Psoas muscle (tissue), 8 donors: ENCODE measurements around the gene CA9. TPM values are rescaled to one million over a fixed set of nuclear protein-coding genes. Genes with fewer than 3 reads are reported as not detected.

Experiments
- ATAC-seq, 4 donors: fragments of 200-7000 bp; cut with Tn5 transposase; one replicate each; pipeline ENCODE4 v1.9.1; 2020; ENCODE audit warnings: moderate library complexity in 3 of 4, mild to moderate bottlenecking in 2 of 4
- DNase-seq, 2 donors: peaks; one replicate each; pipeline ENCODE4 v3.0.0-alpha.2; 2020
- H3K27ac ChIP-seq: fragments of 200-600 bp; one replicate; pipeline ENCODE4 v1.8.0; 2022
- H3K27me3 ChIP-seq, 3 donors: fragments of 200-600 bp in 1 of 3; one replicate each; pipeline versions ENCODE4 v1.6.1 to v1.8.0; 2013 to 2022; ENCODE audit warnings: low read length in 2 of 3, mild to moderate bottlenecking in 2 of 3, moderate library complexity in 1 of 3; ENCODE audit not compliant: insufficient read depth in 3 of 3
- H3K36me3 ChIP-seq, 2 donors: fragments of 200-600 bp in 1 of 2; one replicate each; pipeline versions ENCODE4 v1.6.1 to v1.8.0; 2013 to 2022; ENCODE audit warnings: low read depth in 1 of 2, mild to moderate bottlenecking in 1 of 2, moderate library complexity in 1 of 2; ENCODE audit not compliant: insufficient read depth in 1 of 2
- H3K4me1 ChIP-seq: fragments of 200-600 bp; one replicate; pipeline ENCODE4 v1.8.0; 2022
- H3K4me3 ChIP-seq: fragments of 200-600 bp; one replicate; pipeline ENCODE4 v1.8.0; 2022; ENCODE audit warnings: mild to moderate bottlenecking
- H3K9me3 ChIP-seq: fragments of 200-600 bp; one replicate; pipeline ENCODE4 v1.8.0; 2022
- WGBS, 3 donors: extraction: QIAGEN DNeasy Blood & Tissue Kit; methylation state at CpG; one replicate each; pipeline versions ENCODE4 v1.1.6 to v1.1.7; 2013; 5-methylcytosine and 5-hydroxymethylcytosine counted together
- intact Hi-C, 2 donors: fragments of 100-400 bp; cut with DNase I; formaldehyde crosslinking; loops; one replicate each; pipeline versions ENCODE4 v1.11.0 to v1.14.2; 2022
- polyA plus RNA-seq, 3 donors: library from polyadenylated mRNA; stranded (reverse); fragments of 200-250 nt; gene quantifications; one replicate each; pipeline ENCODE4 v1.2.3, GENCODE V29; 2013
- total RNA-seq, 4 donors: library from RNA; stranded (reverse); fragmentation: NEBNext Ultra II Directional in 2 of 4; extraction: Animal tissue kit (Norgen Biotek cat#: 25700) in 2 of 4; gene quantifications; one replicate each; pipeline versions ENCODE4 v1.2.1 to v1.2.4, GENCODE V29; 2021 to 2023
- TF ChIP-seq, protein P1 (sequence below): fragments of 200-600 bp; IDR thresholded peaks from one replicate; pipeline ENCODE4 v1.8.0; 2022; ENCODE audit warnings: antibody characterized with exemption
- donor health status: healthy with polysubstance abuse.
- donor health status: DM: no; HTN: no; CAD: no; lungs with moderate emphysema.
- donor health status: Bipolar disorder and iron deficiency.
- donor health status: healthy.
- donor health status: DM: yes; HTN: yes; CAD: no.
- donor health status: DM: no; HTN: no; CAD: no.
- donor health status: DM: no; HTN: no; CAD: no.
- donor health status: DM: yes; HTN: yes; CAD: no.

Gene CA9
- total and polyA plus RNA-seq, 7 donors, result 0.03 to 0.49 (median 0.05) TPM; not detected in 4

DNA sequence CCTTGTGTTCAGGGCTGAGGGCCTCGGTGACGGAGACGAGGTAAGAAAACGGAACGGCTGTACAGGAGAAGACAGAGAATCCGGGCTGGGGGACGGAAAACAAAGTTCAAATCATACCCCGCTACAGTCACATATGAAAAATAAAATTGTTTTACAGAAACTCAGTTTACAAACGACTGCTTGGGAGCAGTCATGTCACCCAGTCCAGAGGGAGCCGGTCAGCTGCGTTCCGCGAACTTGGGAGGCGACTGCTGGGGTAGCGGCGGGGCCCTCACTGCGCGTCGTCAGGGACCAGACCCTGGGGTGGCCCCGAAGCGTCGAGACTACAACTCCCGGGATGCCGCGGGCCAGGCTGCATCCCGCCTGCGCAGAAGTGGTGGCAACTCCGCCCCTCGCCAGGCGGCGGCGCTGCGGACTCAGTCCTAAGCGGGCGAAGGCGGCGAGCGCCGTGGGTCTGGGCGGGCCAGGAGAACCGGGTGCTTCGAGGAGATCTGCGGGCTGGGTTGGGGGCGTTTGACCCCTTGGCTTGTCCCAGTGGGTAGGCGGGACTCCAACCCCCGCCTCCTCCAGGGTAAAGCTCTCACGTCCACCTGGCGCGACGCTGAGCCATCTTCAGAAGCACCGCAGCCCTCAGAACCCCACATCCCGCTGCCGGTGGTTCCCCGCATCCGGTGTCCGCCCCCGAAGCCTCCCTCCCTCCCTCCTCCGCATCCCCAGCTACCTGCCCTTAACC lies 27.0 kb upstream of the CA9 start:
- H3K4me3 ChIP-seq, result peak overlapping the region; percentile 85
- intact Hi-C loops, result loop anchor here in 1 of 2 donors (5.0 to 10.0 kb wide), 3 partner anchors 39 to 236 kb away; partner anchors contain the start of gene TESK1
- H3K36me3 ChIP-seq, result no peaks in the 10 kb centered on the region
- no peaks in the 10 kb centered on the region for H3K9me3 ChIP-seq
- WGBS, 3 donors, result 0% methylated on average over 50 to 58 of the region's 58 CpGs
- TF ChIP-seq, protein P1, sequence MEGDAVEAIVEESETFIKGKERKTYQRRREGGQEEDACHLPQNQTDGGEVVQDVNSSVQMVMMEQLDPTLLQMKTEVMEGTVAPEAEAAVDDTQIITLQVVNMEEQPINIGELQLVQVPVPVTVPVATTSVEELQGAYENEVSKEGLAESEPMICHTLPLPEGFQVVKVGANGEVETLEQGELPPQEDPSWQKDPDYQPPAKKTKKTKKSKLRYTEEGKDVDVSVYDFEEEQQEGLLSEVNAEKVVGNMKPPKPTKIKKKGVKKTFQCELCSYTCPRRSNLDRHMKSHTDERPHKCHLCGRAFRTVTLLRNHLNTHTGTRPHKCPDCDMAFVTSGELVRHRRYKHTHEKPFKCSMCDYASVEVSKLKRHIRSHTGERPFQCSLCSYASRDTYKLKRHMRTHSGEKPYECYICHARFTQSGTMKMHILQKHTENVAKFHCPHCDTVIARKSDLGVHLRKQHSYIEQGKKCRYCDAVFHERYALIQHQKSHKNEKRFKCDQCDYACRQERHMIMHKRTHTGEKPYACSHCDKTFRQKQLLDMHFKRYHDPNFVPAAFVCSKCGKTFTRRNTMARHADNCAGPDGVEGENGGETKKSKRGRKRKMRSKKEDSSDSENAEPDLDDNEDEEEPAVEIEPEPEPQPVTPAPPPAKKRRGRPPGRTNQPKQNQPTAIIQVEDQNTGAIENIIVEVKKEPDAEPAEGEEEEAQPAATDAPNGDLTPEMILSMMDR, result peak; percentile 95
- peak; percentile 93 to 96 for DNase-seq
- no peaks in the 10 kb centered on the region for H3K4me1 ChIP-seq
- no peaks in the 10 kb centered on the region for H3K27me3 ChIP-seq
- ATAC-seq, result peak; percentile 96 to 100 (median 97)
- peak overlapping the region; percentile 92 for H3K27ac ChIP-seq

DNA sequence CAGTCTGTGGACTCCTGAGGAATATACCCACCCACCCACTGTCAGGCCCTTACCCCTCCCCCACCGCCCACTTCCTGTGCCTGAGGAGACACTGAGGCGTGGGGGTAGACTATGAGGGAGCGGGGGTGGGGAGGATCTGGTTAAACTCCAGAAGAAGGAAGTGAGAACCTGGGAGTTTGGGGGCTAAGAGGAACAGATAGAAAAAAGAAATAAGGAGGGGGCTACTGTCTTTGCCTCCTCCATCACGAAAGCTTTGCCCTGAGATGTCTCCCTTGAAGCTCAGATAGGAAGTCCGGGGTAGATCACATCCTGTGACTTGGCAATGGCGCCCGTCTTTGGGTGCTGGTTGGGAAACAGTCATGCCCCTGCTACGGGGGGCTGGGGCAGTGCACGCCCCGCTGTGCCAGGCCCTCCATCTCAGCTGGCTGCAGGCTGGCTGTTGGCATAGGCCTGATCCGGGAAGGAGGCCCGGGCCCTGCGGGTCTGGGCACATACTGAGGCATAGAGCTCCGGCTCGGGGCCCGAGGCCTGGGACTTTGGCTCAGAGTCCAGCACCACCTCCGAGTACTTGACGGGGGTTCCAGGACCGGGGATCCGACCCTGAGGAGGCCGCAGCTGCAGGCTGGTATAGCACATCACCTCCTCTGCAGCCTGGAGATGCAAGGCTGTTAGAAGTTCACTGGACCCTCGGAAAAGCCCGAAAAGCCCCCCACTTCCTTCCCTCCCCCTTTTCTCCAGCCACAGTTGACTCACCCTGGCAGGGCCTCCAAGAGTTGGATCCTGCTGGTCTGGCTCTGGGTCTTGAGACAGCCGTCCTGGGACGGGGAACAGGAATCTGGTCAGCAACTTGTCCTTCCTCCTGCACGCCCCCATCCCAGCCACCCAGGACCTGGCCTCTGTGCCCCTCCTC lies 24.0 kb upstream of the CA9 start:
- H3K4me3 ChIP-seq, result no peak overlapping the region
- DNase-seq, result peak in 1 of 2 donors; percentile 67
- 60 to 75% (median 62%) methylated on average over 25 to 26 of the region's 26 CpGs for WGBS, 3 donors

DNA sequence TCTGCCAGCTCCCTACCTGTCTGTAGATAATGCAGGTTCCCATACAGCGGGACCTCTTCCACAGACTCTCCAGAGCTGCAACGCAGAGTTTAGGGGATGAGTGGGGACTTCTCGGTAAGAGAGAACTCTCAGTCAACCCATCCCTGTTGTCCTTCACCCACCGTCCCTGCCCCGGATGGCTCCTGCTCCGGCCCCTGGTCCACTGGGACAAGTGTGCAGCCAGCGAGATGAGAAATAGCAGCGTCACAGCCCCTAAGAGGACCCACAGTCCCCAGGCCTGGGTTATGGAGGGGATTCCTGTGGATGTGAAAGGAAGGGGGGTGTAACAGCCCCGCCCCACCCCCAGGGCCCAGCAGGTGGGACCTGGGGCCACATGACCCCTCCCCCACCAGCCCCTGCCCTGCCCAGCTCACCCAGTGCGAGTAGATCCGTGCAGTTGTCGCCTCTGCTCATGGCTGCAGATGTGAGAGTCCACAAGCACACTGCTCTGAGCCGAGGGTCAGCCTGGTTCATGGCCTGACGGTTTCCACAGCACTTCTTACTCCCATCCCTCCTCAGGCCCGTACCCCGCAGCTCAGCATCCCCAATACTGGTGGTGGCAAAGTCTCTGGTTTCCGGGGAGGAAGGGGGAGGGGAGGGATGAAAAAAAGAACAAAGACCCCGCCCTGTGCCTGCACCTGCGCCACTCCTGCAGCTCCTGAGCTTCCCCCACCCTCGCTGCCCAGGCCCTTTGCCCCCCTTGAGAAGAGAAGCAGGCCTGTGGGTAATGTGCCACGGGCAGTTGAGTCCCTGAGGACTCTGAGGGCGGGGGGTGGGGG lies 23.2 kb upstream of the CA9 start, which contains the start of gene SIT1:
SIT1 (minus strand) TSS at position 591 of the 818 bp plus-strand sequence; CDS start at position 513, 78 bp downstream.
- H3K4me3 ChIP-seq, result no peak within 1 kb of the TSS
- WGBS, 3 donors, result 63 to 72% (median 65%) methylated on average over 20 to 22 of the region's 22 CpGs
- no peaks in the 10 kb centered on the region for H3K4me1 ChIP-seq
- no peaks in the 10 kb centered on the region for H3K9me3 ChIP-seq
- no peak for DNase-seq
- intact Hi-C loops, result no loop called here
- no peak within 1 kb of the TSS for H3K27ac ChIP-seq
- H3K27me3 ChIP-seq, result no peaks in the 10 kb centered on the region
- ATAC-seq, result no peak
- no peaks in the 10 kb centered on the region for H3K36me3 ChIP-seq
- TF ChIP-seq, protein P1, result no peak

More for the DNA sequence above, 24.0 kb upstream of the CA9 start:
- no peaks in the 10 kb centered on the region for H3K4me1 ChIP-seq
- no peak for ATAC-seq
- H3K27me3 ChIP-seq, result no peaks in the 10 kb centered on the region
- H3K36me3 ChIP-seq, result no peaks in the 10 kb centered on the region
- TF ChIP-seq, protein P1, result no peak
- intact Hi-C loops, result loop anchor here in 1 of 2 donors (5.0 to 10.0 kb wide), 3 partner anchors 42 to 233 kb away; partner anchors contain the start of gene TESK1
- no peaks in the 10 kb centered on the region for H3K9me3 ChIP-seq
- H3K27ac ChIP-seq, result no peak overlapping the region
